Cardiac muscle cell (in vitro differentiated cells and primary cell): Measurements from ENCODE around the gene PIGL. TPM values are rescaled to one million over a fixed set of nuclear protein-coding genes. Genes with fewer than 3 reads are reported as not detected.

Source experiments
- DNase-seq, 2 donors: peaks; one replicate each; pipeline versions ENCODE4 v3.0.0 to v3.0.0-alpha.2; 2010 to 2017; ENCODE audit warnings: low read depth in 1 of 2, low spot score in 1 of 2
- H3K27ac ChIP-seq: fragments of 200-600 bp; sonication (generic); 2 replicates; pipeline ENCODE4 v1.5.1; 2016
- H3K27me3 ChIP-seq: fragments of 200-600 bp; sonication (generic); 2 replicates; pipeline ENCODE4 v1.6.0; 2016; ENCODE audit warnings: control low read depth
- H3K36me3 ChIP-seq: fragments of 200-600 bp; sonication (generic); 2 replicates; pipeline ENCODE4 v1.5.1; 2016; ENCODE audit warnings: control low read depth
- H3K4me1 ChIP-seq: fragments of 200-600 bp; sonication (generic); 2 replicates; pipeline ENCODE4 v1.8.1; 2017; ENCODE audit warnings: low read depth, mild to moderate bottlenecking, mixed run types
- H3K4me3 ChIP-seq: fragments of 200-600 bp; sonication (generic); 2 replicates; pipeline ENCODE4 v1.5.1; 2016; ENCODE audit warnings: mild to moderate bottlenecking
- H3K9me3 ChIP-seq: fragments of 200-600 bp; sonication (generic); 2 replicates; pipeline ENCODE4 v1.5.1; 2017; ENCODE audit warnings: low read depth, mild to moderate bottlenecking, control low read depth
- CTCF ChIP-seq: IDR thresholded peaks from 2 replicates; pipeline ENCODE4 v1.5.1; 2012; ENCODE audit warnings: low read depth, mild to moderate bottlenecking, low read length
- polyA plus RNA-seq: library from polyadenylated mRNA; unstranded; fragments of >200 nt; fragmentation: Nextera tagmentation; extraction: Ambion mirVana; gene quantifications from 2 replicates; pipeline ENCODE4 v1.2.1, GENCODE V29; 2016
- total RNA-seq: library from RNA; depleted of rRNA; stranded (reverse); fragments of >200 nt; gene quantifications from 2 replicates; pipeline ENCODE4 v1.2.3, GENCODE V29; 2016

PIGL gene
- total and polyA plus RNA-seq, 2 experiments from 2014 or later, result 28.8 to 67.4 TPM

- Histone ChIP-seq H3K27me3 (no peaks in the 10 kb centered on the region), H3K27ac (no peak overlapping the region), H3K9me3 (no peaks in the 10 kb centered on the region), H3K4me3 (no peak overlapping the region), H3K4me1 (no peaks in the 10 kb centered on the region), H3K36me3 (no peaks in the 10 kb centered on the region)
- TF ChIP-seq CTCF, result no peak
- DNase-seq, result no peak
Observed at GRCh38 chr17:16241906-16242399, 24.9 kb downstream of the PIGL start.

GRCh38 chr17:16243385-16243784 is 26.4 kb downstream of the PIGL start:
- Histone ChIP-seq H3K9me3 (no peaks in the 10 kb centered on the region), H3K4me1 (no peaks in the 10 kb centered on the region), H3K4me3 (no peak overlapping the region), H3K27me3 (no peaks in the 10 kb centered on the region), H3K27ac (peak overlapping the region; percentile 30), H3K36me3 (no peaks in the 10 kb centered on the region)
- no peak for DNase-seq
- no peak for TF ChIP-seq CTCF

GRCh38 chr17:16243801-16244567 is 27.0 kb downstream of the PIGL start:
- TF ChIP-seq CTCF, result no peak
- no peak overlapping the region for H3K4me3 ChIP-seq
- H3K4me1 ChIP-seq, result no peaks in the 10 kb centered on the region
- no peaks in the 10 kb centered on the region for H3K27me3 ChIP-seq
- H3K9me3 ChIP-seq, result no peaks in the 10 kb centered on the region
- no peak for DNase-seq
- H3K27ac ChIP-seq, result peak overlapping the region; percentile 30
- H3K36me3 ChIP-seq, result no peaks in the 10 kb centered on the region

- Histone ChIP-seq H3K4me3 (no peak overlapping the region), H3K9me3 (no peaks in the 10 kb centered on the region), H3K36me3 (no peaks in the 10 kb centered on the region), H3K4me1 (no peaks in the 10 kb centered on the region), H3K27ac (no peak overlapping the region), H3K27me3 (no peaks in the 10 kb centered on the region)
- no peak for DNase-seq
- no peak for TF ChIP-seq CTCF
Observed at GRCh38 chr17:16247586-16247984, 30.6 kb downstream of the PIGL start.

GRCh38 chr17:16250635-16251034 is 33.6 kb downstream of the PIGL start:
- Histone ChIP-seq H3K4me3 (no peak overlapping the region), H3K36me3 (no peaks in the 10 kb centered on the region), H3K9me3 (no peaks in the 10 kb centered on the region), H3K27me3 (no peaks in the 10 kb centered on the region), H3K27ac (peak overlapping the region; percentile 39), H3K4me1 (peaks cover 10% of the 10 kb centered on the region)
- TF ChIP-seq CTCF, result no peak
- DNase-seq, result peak in 1 of 2 donors; percentile 63
